Raji (cell line): ENCODE data around the gene AGAP5.

Experiments used
- POLR2A ChIP-seq: IDR thresholded peaks from 2 replicates; pipeline ENCODE4 v1.6.1; 2011; ENCODE audit warnings: low read depth, low read length, control low read depth; ENCODE audit not compliant: insufficient read depth

AGAP5 gene

DNA sequence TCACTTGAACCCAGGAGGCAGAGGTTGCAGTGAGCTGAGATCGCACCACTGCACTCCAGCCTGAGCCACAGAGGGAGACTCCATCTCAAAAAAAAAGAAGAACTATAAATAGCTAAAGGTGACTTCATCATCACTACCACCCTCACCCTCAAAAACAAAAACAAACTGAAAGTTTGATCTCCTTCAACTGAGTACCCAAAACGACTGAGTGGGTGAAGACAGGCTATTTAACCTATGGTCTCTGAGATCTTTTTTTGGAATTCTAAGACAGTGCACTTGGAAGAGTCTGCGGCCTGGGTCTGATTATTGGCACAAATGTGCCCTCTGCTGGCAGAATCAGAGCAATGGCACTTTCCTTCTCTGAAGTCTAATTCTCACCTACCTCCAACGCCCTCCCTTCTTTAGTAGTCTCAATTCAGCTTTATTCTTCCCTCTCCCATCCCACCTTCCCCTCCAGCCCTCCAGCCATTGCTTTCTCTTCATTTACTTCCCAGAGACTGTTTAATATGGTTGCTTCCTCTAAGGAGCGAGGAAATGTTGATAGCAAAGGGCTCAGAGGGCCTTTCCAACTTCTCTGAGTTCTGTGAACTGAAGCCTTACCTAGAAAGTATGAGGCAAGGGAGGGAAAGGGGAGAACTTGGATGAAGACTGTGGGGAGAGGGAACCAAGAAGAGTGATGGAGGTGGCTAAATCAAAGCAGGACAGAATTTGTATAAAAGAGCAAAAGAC, 53.7 kb downstream of the AGAP5 start:
- TF ChIP-seq POLR2A, result no peak

DNA sequence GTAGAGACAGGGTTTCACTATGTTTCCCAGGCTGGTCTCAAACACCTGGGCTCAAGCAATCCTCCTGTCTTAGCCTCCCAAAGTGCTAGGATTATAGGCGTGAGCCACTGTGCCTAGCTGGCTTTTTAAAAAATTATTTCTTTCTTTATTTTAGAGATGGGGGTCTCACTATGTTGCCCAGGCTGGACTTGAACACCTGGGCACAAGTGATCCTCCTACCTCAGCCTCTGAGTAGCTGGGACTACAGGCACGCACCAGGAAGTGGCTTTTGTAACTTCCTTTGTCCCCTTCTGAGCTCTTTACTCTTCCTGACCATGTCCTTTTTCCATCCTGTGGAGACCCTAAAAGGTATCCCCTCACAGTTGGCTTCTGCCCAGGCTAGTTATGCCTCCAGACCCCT, 54.5 kb downstream of the AGAP5 start:
- no peak for TF ChIP-seq POLR2A

DNA sequence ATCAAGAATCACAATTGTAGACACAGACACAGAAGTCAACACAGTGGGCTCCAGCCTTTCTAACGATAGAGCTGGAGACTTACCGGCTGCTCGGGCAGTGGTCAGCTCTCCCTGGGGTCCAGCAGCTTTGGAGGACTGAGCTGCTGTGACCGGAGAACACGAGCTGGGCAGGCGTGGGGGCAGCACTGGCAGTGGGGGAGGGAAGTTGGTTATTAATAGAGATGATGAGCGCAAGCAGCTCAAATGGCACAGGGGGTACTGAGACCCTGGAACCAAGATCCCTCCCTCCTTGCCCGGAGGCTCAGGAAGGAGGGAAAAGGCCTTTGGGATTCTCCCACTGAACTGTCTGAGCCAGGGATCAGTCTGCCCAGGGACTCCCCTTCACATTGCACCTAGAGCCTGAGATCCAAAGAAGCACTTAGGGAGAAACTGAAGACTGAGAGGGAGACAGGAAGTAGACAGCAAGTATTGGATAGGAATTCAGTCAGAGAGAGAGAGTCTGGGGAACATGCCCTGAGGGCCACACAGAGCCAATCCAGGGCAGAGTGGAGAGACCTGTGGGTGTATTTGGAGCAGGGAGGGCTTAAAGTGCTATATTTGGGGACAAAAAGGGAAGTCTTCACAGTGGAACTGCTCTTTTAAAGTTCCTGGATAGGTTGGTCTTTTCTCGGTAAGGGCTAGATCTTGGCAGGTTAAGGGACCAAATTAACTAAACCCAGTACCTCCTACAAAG, 56.4 kb downstream of the AGAP5 start, which contains the start of gene MYOZ1:
Gene MYOZ1, minus strand, starts transcription at position 147 of the 733 bp plus-strand sequence. CDS start 1,457 bp downstream, outside the sequence.
- TF ChIP-seq POLR2A, result no peak

DNA sequence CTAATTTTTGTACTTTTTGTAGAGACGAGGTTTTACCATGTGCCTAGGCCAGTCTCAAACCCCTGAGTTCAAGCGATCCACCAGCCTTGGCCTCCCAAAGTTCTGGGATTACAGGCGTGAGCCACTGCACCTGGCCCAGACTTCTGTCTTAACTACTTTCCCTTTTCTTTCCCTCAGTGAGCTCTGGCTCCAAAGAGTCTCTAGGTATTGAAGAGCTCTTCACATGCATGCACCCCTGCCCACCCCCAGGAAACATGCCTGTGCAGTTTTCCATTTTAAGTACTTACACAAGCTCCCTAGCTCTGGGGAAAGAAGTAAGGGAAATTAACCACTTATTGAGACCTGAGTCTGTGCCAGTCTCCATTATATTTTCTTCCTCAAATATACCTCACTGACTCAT, 58.6 kb downstream of the AGAP5 start:
- no peak for TF ChIP-seq POLR2A

DNA sequence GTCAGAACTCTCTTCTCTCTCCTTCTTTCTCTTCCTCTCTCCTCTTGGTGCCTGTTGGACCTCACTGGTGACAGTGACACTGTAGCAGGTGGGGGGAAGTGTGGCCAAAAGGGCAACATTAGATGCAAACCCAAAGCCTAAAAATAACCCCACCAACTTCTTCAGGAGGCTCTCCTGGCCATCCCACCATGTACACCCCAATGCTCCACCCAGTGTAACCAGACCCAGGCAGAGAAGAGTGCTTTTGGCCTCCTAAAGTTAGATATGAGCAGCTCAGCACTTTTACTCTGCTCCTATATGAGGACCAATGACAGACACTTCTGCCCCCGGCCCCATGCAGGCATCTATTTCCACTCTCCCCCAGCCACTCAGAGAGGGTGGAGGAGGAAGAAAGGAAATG, 62.1 kb downstream of the AGAP5 start:
- TF ChIP-seq POLR2A, result no peak

DNA sequence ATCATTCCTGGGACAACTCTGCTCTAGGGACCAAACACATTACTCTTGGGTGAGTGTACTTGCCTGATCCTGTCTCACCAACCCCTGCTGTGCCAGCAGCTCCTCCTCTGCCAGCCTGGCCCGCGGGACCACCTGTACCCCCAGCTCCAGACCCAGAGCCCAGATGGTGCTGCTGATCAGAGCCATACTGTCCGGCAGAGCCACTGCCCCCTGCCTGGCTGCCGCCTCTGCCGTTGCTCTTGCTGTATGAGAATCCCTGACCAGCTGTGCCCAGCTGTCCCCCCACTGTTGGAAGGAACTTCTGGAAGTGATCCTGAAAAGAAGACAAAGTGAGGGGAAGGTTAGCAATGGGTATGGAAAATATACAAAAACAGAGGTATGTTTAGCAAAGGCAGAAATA, 63.5 kb downstream of the AGAP5 start:
- TF ChIP-seq POLR2A, result no peak

DNA sequence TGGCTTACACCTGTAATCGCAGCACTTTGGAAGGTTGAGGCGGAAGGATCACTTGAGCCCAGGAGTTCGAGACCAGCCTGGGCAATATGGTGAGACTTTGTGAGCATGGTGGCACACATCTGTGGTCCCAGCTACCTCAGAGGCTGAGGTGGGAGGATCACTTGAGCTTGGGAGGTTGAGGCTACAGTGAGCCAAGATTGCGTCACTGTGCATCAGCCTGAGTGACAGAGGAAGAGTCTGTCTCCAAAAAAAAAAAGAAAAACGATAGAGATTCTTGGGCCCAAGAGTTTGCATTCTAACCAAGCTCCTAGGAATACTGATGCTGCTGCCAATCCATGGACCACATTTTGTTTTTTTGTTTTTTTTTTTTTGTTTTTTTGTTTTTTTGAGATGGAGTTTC, 68.7 kb downstream of the AGAP5 start:
- TF ChIP-seq POLR2A, result peak; percentile 18; the same call in 1 of the 2 replicates

DNA sequence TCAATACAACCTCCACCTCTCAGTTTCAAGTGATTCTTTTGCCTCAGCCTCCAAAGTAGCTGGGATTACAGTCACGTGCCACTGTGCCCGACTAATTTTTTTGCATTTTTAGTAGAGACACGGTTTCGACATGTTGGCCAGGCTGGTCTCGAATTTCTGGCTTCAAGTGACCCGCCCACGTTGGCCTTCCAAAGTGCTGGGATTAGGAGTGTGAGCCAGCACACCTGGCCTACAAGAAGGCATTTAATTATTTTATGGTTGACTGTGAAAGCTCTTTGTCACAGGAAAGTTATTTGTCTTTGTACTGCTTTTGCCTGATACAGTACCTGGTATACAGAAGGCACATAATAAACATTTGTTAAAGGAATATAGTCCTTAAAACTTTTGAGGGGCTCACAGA, 69.5 kb downstream of the AGAP5 start:
- no peak for TF ChIP-seq POLR2A

DNA sequence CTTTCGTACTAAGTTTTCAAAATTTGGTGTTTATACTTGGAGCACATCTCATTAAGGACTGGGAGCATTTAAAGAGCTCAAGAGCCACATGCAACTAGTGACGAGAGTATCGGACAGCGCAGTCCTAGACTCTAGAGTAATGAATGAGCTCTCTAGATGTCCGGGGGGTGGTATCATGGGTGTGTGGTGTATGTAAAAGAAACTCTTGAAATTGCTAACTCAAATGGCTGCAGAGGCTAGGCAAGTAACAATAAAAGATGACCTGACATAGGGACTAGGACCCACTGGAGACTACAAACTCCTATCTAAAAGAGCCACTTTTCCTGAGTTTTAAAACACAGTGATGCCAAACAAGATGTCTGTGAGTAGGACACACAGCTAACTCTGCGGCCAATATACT, 70.6 kb downstream of the AGAP5 start:
- TF ChIP-seq POLR2A, result no peak

DNA sequence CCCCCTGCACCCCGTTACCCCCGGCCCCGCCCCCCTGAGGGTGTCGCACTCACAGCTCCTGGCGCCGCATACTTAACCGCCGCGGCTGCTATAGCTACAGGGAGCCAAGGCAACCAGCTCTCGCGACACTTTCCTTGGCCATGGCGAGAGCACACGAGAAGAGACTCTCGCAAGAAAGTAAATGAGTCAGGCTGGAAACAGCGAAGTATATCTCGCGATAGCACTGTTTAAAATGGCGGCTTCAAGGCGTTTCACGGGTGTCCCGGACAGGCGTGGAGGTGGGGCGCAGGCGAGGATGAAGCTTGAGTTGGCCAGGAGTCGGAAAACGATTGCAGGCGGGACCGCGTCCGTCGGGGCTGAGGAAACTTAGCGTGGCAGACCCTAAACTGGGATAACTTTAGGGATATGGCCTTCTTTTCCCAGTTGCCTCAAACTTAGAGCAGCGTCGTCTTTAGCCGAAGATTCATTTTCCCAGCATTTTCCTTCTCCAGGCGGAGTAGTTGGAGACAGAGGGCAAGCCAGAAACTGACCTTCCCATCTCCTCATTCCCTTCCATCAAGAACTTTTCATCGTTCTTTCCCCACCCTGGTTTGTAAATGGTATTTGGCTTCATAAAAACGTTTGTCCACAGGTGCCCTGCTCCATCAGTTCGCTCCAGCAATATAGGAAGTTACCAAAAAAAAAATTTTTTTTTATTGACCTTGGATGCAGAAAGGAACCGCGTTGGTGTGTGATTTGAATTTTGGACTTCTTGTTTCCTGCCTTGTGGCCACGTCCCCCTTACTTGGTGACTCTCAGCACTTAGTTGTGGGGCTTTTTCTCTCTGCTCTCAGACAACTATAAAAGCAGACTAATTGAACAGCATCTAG, 71.8 kb downstream of the AGAP5 start:
- peak; percentile 92 for TF ChIP-seq POLR2A

DNA sequence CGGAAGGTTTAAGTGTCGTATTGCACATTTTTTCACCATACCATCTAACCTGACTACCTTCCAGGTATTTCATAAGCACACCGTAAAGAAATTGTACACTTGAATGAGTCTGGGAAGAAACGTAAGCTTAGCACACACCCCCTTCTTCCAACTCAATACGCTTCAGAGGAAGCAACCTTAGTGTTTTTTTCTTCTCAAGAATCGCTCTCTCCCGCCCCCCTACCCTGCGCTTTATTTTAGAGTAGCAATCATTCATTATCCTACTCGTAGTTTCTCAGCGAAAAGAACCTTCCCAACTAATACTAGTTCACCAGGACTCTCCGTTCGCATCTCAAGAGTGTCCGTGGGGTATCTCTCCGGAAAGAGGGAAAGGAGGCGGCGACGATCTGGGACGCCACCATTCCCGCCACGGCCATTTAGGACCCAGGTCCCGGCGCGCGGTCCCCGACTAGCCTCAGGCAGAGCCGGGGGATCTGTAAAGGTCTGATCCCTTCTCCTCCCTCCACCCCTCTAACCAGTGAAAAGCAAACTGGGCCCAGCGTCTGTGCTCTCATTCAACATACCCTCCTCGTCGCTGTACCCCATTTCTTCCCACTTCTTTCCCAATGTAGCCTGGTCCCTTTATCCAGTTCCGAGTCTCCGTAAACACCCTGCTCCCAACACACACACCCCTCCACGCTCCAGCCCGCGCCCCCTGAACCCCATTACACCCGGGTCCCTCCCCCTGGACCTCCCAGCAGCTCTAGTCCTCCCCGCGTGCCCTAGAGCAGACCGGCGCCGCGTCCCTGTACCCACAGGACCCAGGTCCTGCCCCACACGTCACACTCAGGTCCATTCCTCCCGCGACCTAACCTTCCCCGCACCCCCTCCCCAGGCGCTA, 72.7 kb downstream of the AGAP5 start:
- TF ChIP-seq POLR2A, result no peak
